CD4-positive, alpha-beta T cell treated with Interleukin-6 at 100 ng/mL for 8 hours (primary cell): ENCODE results near the gene SEMA5A.

ENCODE experiments used
- DNase-seq: peaks from one replicate; pipeline ENCODE4 v3.0.0-alpha.2; 2020; ENCODE audit warnings: mixed read lengths, low spot score

The SEMA5A gene

DNA sequence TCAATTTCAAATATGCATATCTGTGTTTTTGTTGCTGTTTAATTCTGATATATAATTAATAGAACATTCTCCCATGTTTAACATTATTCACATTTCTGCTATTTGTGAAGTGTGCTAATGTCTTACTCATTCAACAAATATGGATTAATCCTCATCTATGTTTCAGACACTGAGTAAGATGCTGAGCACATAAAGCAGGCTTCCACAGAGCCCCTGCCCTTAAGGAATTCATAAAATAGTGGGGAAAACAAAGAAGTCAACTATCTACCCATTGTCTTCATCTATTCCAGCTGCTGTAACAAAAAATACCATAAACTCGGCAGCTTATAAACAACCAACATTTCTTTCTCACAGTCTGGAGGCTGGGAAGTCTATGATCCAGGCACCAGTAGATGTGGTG lies 333.3 kb downstream of the SEMA5A start:
- no peak for DNase-seq

DNA sequence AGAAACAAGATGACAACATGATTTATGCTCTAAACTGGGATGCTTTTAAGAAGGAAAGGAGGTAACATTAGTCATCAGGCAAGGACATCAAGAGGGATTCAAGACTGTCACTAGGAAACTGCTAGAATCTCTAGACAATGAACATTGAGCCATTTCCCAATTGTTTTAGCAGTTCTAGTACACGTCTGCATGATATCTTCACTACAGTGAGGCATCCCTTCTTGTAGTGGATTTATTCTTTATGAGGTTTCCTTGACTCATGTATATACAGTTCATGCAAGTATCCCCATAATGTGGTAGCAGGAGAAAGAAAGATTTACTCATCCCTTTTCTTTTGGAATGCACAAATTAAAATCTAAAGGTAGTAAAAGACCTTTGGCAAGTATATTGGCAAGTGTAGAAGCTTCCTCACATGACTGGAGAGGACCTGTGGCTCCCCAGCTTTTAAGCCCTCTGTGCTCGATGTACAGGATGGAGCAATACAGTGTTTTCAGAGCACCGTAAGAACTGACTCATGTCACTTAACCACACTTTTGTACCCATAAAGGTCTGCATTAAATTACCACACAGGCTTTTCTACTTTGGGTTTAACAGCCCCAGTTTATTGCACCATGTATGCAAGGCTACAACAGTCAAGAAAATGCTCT lies 335.9 kb downstream of the SEMA5A start:
- no peak for DNase-seq

DNA sequence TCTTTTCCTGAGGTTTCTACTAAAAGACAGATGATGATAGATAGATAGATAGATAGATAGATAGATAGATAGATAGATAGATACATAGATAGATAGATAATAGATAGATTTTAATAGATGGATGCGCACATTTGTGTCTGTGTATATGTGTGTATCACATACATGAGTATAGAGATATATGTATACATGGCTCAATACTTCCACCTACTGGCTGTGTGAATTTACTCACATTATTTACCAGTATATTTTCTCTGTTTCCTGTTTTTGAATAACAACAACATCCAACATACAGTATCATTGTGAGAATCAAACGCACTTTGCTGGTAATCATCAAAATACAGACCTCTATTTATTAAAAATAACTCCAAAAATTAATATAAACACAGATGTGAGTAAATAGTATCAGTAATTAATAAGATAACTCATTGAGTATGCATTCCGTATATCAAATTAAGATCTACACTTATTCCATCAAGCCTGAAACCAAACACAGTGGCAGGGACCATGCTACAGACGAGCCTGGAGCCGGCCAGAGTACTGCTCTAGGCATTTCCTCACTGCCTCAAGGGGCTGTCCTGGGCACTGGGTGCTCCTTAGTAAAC lies 338.0 kb downstream of the SEMA5A start:
- no peak for DNase-seq

DNA sequence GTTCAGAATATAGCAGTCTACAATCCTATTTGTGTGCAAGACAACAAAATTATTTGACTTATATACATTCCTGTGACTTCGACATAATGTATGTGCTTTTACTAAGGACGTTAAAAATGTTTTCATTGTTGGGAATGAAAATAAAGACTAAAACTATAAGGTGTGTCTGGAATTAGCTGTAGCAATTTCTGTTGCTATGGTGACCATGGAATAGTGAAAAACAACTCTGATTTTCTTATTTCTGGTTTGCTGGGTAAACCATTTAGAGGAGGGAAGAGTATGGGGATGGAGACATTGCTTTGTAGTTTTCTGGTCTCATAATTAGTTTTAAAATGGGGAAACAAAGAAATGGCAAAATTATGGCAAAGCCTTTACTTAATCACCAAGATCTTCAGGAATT lies 343.2 kb downstream of the SEMA5A start:
- DNase-seq, result no peak

DNA sequence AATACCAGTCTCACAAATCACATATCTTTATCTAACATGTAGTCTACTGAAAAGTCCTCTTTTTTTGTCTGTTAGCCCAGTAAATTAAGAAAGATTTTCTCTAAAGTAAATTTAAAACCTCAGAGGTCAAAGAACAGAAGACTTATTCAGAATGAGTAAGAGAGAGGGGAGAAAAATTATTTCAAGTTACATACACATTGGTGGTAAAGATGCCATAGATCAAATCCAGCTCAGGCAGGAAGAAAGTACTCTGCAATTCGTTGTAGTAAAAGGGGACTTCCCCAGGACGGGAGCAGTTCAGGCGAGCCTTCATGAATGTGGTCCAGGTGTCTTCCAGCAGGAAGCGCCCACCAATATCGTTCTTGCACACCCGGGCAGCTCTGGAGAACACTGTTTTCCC lies 344.1 kb downstream of the SEMA5A start:
- no peak for DNase-seq

DNA sequence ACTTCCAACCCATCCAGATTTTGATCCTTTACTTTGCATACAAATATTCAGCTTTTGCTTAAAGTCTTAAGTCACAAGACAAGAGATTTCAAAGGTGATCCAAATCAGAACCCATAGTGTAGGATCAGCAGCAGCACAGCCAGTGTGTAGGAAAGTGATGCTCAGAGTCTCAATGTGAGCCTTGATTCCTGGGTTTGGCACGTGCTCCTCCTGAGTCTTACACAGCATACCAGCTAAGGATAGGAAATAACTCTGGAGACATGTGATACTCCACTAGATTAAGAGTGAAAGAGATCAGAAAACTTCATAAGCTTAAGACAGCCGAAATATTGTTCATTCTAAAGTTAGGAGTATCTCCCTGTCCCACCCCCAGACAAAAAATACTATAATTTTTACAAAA lies 344.9 kb downstream of the SEMA5A start:
- no peak for DNase-seq

DNA sequence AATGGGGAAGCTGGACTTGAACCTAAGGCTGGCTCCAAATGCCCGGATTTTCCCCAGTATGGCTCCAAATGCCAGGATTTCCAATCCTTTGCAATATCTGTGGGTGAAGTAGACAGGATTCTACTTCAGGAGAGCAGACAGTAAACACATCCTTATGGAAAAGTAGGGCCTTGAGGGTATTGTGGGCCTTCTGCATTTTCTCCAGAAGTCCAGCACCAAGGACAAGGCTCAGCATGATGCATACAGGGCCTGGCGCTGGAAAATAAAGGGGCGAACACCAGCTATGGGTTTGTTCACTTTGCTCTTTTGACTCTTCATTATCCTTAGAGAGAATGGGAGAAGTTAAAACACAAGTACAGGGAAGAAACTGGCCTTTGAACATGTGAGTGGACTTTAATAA lies 347.5 kb downstream of the SEMA5A start:
- no peak for DNase-seq

DNA sequence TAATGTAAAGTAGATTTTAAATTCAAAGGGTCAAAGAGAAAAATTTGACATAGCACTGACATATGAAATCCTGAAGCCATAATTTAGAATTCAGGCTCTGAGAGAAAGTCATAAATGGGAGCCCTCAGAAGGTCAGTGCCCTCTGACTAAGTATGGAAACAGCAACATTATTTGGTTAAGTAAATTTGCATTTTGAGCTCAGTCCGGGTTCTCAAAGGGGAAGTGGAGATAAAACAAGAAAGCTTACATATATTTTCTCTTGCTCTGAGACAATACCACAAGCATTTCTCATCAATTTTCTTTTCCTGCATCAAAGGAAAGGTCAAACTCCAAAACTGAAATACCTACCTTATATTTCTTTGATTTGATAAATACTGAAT lies 348.0 kb downstream of the SEMA5A start:
- DNase-seq, result no peak

DNA sequence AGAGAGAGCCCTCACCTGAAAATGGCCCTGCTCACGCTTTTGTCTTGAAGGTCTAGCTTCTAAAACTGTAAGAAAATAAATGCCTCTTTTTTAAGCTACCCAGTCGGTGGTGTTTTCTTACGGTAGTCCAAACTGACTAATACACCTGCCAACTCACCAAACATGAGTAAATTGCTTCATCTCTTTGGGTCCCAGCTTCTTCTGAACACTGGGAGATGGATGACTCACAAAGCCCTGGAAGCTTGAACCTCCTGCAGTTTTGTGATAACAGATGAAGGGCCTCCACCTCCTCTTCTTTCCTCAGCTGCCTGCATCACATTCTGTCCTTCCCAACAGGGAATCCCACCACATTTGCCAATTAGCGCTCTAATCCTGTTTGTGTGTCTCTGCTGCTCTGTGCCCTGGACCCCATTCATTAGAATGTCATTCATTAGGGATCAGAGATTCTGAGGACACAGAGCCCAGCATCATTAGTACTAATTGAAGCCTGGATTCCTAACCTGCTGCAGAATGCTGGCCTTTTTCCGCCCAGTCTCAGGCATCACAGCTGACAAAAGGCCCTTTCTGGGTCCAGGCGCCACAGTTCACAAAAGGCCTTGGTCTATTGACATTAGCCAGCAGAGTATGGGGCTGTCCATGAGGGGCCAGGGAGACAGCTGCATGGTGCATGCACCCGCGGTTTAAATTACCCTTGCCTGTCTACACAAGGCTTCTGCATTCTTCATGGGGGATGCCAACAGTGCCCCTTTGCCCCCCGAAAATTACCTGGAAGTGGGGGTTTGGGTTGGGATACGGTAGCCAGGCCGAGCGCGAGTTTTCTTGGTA lies 349.3 kb downstream of the SEMA5A start:
- DNase-seq, result no peak

DNA sequence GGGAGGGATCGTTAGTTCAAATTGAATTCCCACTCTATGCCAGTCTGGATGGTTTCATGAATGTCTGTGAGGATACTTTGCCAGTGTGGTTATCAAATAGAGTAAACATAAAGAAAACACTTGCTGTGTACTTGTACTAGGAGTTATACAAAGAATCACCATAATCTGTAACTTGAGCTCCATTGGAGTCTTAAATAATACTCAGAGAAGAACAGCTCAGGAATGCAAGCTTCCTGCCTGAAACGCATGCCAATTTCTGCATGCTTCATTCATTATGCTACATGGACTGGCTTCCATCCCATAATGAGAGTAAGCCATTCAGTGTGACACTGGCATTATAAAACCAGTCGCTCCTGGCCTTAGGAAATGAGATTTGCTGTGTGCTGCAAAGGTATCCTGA lies 351.4 kb downstream of the SEMA5A start:
- no peak for DNase-seq

DNA sequence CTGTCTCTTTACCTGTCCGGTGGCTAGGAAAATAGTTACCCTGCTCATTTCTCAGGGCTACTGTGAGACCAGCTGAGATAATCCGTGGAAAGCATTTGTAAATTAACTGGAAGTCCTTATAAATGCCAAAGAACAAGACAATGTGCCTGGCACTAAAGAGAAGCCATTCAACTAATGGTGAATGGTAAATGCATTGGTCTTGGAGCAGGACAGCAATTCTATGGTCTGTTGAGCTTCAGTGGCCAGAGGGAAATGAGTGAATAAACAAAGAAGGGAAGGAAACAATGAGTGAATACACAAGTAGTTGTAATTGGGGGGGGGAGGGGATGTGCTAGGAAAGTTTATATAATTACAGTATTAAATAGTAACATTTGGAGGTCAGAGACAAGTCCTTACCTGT lies 353.6 kb downstream of the SEMA5A start:
- DNase-seq, result no peak

DNA sequence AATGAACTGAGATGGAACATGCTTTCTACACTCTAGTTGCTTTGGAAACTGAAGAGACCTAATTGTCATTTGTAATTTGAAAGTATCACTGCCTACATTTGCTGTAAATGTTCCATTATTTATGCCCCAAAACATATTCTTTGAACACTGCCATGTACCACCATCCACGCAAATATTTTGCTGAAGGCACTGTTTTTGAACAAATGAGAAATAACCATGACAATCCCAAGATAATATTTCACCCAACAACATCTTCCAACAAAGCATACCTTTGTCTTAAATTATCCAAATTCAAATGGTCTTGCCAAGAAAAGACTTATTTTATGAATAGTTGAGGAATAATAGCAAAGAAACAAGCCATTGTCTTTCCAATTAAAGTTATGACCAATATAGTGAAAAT lies 356.2 kb downstream of the SEMA5A start:
- no peak for DNase-seq

DNA sequence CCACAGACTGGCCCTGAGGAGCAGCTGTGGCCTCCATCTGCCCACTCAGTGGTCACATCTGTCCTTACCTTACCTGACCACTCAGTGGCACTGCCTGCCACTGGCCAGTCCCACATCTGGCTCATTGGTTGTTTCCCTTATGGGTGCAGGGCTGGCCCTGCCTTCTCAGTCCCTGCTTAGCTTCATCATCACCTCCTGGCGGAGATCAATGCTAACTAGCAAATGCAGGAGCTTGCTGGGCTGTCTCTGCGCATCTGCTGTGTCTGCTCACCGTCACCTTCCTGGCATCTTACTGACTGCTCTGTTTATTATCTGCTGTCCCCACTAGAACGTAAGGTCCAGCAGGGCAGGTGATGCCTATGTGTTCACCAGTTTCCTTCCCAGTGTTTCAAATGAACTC lies 356.9 kb downstream of the SEMA5A start:
- no peak for DNase-seq

DNA sequence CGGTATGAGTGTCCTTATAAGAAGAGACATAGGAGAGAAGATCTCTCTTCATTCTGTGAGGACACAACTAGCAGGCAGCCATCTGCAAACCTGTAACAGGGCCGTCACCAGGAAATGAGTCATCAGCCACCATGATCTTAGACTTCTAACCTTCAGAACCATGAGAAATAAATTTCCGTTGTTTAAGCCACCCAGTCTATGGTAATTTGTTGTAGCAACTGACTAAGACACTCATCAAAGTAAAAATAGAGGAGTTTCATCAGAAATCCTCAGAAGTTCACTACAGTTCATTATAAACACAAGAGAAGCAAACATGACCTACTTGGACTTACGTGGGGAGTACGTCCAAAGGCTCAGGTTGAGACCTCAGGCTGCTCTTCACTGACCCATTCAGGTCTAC lies 357.7 kb downstream of the SEMA5A start:
- DNase-seq, result no peak

DNA sequence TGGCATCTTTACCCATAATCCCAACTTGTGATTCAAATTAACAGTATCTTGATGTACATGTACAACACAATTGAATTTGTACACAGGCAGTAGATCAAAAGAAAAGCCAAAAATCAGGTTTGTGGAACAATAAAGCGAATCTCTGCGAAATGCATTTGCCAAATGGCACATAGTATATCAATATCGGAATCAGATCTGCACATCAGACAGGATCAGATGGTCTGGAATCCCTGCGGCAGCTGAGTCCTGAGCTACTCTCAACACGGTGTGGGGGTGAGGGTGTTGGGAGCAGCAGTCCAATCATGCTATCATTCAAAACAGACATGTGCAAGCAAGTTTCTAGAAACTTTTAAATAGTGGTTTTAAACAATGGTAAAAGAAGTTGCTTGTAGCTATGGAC lies 358.3 kb downstream of the SEMA5A start:
- no peak for DNase-seq

DNA sequence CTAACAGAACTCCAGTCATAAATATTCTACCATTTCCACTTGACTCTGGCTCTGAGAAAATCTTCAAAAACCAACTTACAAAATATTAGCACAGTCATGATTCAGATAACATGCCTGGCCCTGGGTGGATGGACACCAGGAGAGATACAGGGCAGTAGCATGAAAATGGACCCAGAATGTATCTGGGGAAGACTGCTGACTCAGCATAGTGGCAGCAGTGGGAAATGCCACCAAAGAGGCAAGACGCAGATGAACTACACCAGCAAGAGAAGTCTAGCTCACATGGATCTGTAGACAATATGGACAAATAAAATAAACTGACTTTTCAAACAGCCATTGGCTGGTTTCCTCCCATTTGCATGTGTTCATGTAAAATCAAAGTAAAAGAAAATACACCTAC lies 359.8 kb downstream of the SEMA5A start:
- DNase-seq, result no peak

DNA sequence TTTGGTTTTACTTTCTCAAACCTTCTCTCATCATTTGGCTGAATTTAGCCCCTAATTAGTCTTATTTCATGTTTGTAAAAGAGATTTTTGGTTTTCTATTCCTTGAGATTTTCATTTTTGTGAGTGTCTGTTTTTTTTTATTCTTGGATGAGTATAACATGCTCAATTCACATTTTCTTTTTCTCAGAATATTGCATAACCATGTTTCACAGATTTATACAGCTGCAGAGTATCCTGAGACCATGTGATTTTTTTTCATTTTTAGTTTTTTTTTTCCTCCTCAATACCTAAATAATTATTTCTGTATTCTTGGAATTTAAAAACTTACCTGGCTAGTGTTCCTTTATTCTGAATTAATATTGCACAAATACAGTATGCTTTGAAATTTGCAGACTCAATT lies 361.9 kb downstream of the SEMA5A start:
- no peak for DNase-seq

DNA sequence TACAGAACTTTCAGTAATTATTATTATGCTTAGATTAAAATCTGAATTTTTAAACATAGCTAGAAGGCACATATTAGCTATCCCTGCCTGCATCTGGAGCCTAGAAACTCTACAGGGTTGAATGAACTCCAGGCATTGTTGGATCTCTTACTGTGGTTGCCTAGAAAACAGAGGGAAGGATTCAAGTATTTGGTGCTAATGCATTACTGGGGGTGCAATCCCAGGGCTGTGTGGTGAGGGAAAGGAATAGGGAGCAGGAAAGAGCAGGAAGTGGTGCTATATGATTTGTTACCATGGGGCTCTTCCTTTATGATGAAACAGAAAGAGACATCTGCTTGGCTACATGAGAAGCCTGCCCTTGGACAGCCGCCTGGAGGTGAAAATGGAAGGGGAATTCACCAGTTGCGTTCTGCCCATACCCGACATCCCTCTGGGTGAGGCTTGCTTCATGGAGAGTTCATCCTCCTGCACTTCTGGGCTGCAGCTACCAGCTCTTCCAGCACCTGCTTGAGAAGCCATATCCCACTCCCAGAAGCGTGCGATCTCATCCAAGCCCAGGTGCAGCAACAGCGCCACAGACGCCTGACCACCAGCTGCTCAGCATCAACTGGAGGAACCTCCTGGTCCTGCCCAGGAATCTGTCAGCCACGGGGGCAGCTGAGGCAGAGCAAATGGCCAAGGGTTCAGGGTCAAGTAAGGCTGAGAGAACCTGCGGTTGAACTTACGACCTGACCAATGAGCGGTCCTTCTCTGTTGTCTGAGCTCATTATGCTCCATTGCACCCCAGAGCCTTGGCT lies 362.8 kb downstream of the SEMA5A start:
- no peak for DNase-seq

DNA sequence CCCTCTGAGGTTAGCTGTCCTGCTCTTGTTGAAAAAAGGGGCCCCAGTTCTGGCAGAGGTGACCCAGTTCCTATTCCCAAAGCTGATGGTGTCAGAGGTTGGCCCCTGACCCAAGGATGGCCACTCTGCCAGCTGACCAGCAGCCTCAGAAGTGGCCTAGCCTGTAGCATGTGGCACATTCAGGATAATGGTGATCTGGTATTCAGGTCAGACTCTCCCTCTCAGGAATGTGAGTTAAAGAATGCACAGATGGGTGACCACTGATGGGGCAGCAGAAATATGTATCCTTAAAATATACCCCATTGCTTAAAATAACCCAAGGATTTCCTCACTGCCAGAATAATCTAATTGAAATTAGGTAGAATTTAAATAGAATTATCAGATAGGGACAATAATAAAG lies 369.2 kb downstream of the SEMA5A start:
- no peak for DNase-seq

DNA sequence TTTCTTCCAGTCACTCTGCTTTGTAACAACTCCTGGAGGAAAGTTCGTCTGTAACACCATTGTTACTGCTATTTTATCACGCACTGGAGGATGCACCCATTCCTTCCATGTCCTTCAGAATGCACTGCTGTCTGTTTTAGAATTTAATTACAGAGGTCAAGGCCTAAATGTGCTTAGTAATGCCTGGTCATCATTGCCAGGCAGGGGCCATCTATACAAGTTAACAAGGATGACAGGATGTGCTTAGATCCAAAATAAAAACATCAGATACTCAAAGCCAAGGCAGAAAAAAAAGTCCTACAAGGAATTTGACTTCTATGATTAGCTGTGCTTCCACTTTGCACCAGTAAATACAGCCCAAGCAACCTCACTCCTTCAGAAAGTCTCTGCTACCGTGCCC lies 371.4 kb downstream of the SEMA5A start:
- DNase-seq, result no peak

DNA sequence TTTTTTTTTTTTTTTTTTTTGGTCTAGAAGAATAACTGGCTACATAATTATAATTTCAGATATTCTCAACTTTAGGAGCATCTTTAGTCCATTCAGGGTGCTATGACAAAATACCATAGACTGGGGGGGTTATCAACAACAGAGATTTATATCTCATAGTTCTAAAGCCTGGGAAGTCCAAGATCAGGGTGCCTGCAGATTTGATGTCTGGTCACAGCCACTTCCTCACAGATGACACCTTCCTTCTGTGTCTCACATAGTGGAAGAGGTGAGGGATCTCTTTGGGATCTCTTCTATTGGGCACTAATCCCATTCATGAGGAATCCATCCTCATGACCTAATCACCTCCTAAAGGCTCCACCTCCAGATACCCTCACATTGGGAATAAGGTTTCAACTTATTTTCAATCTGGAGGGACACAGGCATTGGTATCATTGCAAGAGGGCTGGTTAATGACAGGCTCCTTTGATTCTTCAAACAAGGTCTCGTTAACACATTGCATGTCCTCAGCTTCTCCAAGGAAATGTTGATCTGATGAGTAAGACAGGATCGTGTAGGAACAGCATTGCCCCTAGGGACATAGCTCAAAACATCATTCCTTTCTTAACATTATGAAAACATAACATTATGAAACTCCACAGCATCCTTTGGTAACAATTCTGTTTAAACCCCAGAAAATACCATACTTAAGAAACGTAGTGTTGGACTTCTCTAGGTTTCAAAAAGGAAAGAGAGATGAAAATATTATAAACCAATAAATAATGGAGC lies 372.4 kb downstream of the SEMA5A start:
- DNase-seq, result no peak

DNA sequence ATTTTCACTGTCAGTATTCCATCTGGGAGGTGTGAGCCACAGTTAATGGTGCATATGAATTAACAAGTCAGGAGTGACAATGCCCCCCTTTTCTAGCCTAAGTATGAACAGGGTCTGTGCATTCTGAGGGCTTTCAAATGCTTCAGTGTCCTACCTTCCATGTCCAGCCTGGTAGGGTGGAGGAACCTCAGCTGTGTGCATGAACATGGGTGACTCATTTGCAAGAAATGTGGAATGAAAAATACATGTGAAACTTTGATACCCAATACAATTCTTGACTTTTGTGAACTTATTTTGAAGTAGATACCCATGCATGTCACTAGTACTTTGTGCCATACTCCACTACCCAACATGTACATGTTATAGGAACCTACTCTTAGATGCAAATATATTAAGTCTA lies 375.8 kb downstream of the SEMA5A start:
- no peak for DNase-seq
